WTC11 (cell line): ENCODE results near the gene FAM124A.

Experiments used
- ARID4B ChIP-seq: sonication (generic); formaldehyde crosslinking; IDR thresholded peaks from 2 replicates; pipeline ENCODE4 v1.8.0; 2023; ENCODE audit warnings: missing genetic modification reagents, mild to moderate bottlenecking, borderline replicate concordance
- CREB1 ChIP-seq: sonication (generic); formaldehyde crosslinking; IDR thresholded peaks from 2 replicates; pipeline ENCODE4 v1.8.0; 2023; ENCODE audit warnings: mild to moderate bottlenecking, missing genetic modification reagents
- CTCF ChIP-seq: fragments of 200-600 bp; IDR thresholded peaks from 2 replicates; pipeline ENCODE4 v1.8.0; 2022; ENCODE audit warnings: antibody characterized with exemption
- ESRRA ChIP-seq: sonication (generic); formaldehyde crosslinking; IDR thresholded peaks from 2 replicates; pipeline ENCODE4 v1.8.1; 2022; ENCODE audit warnings: mild to moderate bottlenecking, missing genetic modification reagents, borderline replicate concordance
- FOXP1 ChIP-seq: sonication (generic); formaldehyde crosslinking; IDR thresholded peaks from 2 replicates; pipeline ENCODE4 v1.8.0; 2022; ENCODE audit warnings: missing genetic modification reagents, mild to moderate bottlenecking, moderate library complexity, borderline replicate concordance
- RELA ChIP-seq: sonication (generic); formaldehyde crosslinking; IDR thresholded peaks from 2 replicates; pipeline ENCODE4 v1.8.1; 2022; ENCODE audit warnings: missing genetic modification reagents, mild to moderate bottlenecking, borderline replicate concordance
- SMAD3 ChIP-seq: sonication (generic); formaldehyde crosslinking; IDR thresholded peaks from 2 replicates; pipeline ENCODE4 v1.8.0; 2022; ENCODE audit warnings: missing genetic modification reagents, mild to moderate bottlenecking, borderline replicate concordance
- SMAD4 ChIP-seq: sonication (generic); formaldehyde crosslinking; IDR thresholded peaks from 2 replicates; pipeline ENCODE4 v1.8.0; 2022; ENCODE audit warnings: mild to moderate bottlenecking, missing genetic modification reagents
- SP1 ChIP-seq: sonication (generic); formaldehyde crosslinking; conservative IDR thresholded peaks from 2 replicates; pipeline ENCODE4 v1.8.1; 2022; ENCODE audit warnings: missing genetic modification reagents
- TEAD4 ChIP-seq: sonication (generic); formaldehyde crosslinking; IDR thresholded peaks from 2 replicates; pipeline ENCODE4 v1.8.0; 2022; ENCODE audit warnings: mild to moderate bottlenecking, missing genetic modification reagents
- USF2 ChIP-seq: sonication (generic); formaldehyde crosslinking; IDR thresholded peaks from 2 replicates; pipeline ENCODE4 v1.8.1; 2023; ENCODE audit warnings: mild to moderate bottlenecking, missing genetic modification reagents, moderate library complexity
- ZNF138 ChIP-seq: sonication (generic); formaldehyde crosslinking; conservative IDR thresholded peaks from 2 replicates; pipeline ENCODE4 v1.8.1; 2022; ENCODE audit warnings: mild to moderate bottlenecking, moderate library complexity, missing genetic modification reagents
- ZSCAN18 ChIP-seq: fragments of 250-450 bp; sonication (Bioruptor Pico); IDR thresholded peaks from 2 replicates; pipeline ENCODE4 v2.1.2; 2022; ENCODE audit warnings: mild to moderate bottlenecking, moderate library complexity

GRCh38 chr13:51333421-51333820, 111.2 kb downstream of the FAM124A start:
- no peak for TF ChIP-seq CTCF
- no peak for TF ChIP-seq SMAD4 (CRISPR knock-in tag)
- no peak for TF ChIP-seq ESRRA
- TF ChIP-seq TEAD4 (CRISPR knock-in tag): no peak
- no peak for TF ChIP-seq USF2 (CRISPR knock-in tag)
- TF ChIP-seq ARID4B: no peak
- TF ChIP-seq ZNF138 (CRISPR knock-in tag): no peak
- TF ChIP-seq SMAD3 (CRISPR knock-in tag): no peak
- TF ChIP-seq SP1 (CRISPR knock-in tag): no peak
- no peak for TF ChIP-seq FOXP1 (CRISPR knock-in tag)
- no peak for TF ChIP-seq ZSCAN18 (CRISPR knock-in tag)
- TF ChIP-seq CREB1 (CRISPR knock-in tag): no peak
- TF ChIP-seq RELA: no peak
